HCT116 (cell line): Measurements from ENCODE around the gene CASZ1. TPM values are rescaled to one million over a fixed set of nuclear protein-coding genes. Genes with fewer than 3 reads are reported as not detected.
A peak's percentile ranks its signal among the peaks of the same experiment; 100 is the strongest.

Experiments
- ATAC-seq: fragments of 200-7000 bp; cut with Tn5 transposase; 2 replicates; pipeline ENCODE4 v1.9.1; 2020; ENCODE audit warnings: mild to moderate bottlenecking, moderate library complexity
- BruUV-seq: library from RNA; stranded (reverse); fragments of 400-500 nt; replicated peaks from 2 replicates; lab custom pipeline; 2021; lab: Mats Ljungman, UMichigan
- CTCF ChIA-PET: fragments of 300-600 bp; sonication (Branson Sonifier 250); formaldehyde crosslinking; loops from one replicate; lab custom pipeline; 2021; ENCODE audit warnings: antibody characterized with exemption; lab: Charles Lee
- POLR2A ChIA-PET: fragments of 300-600, 350-600 bp; sonication (Branson Sonifier 250); formaldehyde crosslinking; loops from one replicate; lab custom pipeline; 2021; ENCODE audit warnings: antibody characterized with exemption; lab: Charles Lee
- RAD21 ChIA-PET, 2 experiments: fragments of 300-600 bp; sonication (Branson Sonifier 250); formaldehyde crosslinking; loops; one replicate each; lab custom pipeline; 2023; ENCODE audit warnings: low total read pairs in 2 of 2; ENCODE audit not compliant: uncharacterized antibody in 2 of 2, unreplicated experiment in 2 of 2, low non-redundant PET in 1 of 2; lab: Charles Lee
- DNase-seq: peaks from one replicate; pipeline ENCODE4 v3.0.0-alpha.2; 2010; ENCODE audit warnings: low read depth, low spot score
- H2AFZ ChIP-seq: fragments of 200-600 bp; shearing (Covaris generic), sonication (generic); 2 replicates; pipeline ENCODE4 v1.6.1; 2017; ENCODE audit warnings: low read depth, mixed run types, mixed read lengths, antibody characterized with exemption, low read length; ENCODE audit not compliant: poor library complexity, severe bottlenecking
- H3K27ac ChIP-seq: 2 replicates; pipeline ENCODE4 v1.5.1; 2012; ENCODE audit warnings: low read depth, low read length
- H3K27me3 ChIP-seq: fragments of 200-600 bp; sonication (generic); 2 replicates; pipeline ENCODE4 v1.6.1; 2016; ENCODE audit warnings: mixed run types, low read length, mixed read lengths; ENCODE audit not compliant: insufficient read depth
- H3K36me3 ChIP-seq, 2 experiments: fragments of 200-500 bp in 1 of 2; fragments of 200-600 bp in 1 of 2; sonication (Bioruptor generic) in 1 of 2; sonication (generic) in 1 of 2; 2 replicates each; pipeline versions ENCODE4 v1.5.1 to v1.6.1; 2014 to 2016; ENCODE audit warnings: low read length in 2 of 2, inconsistent platforms in 1 of 2, mixed read lengths in 1 of 2, mixed run types in 1 of 2; ENCODE audit not compliant: insufficient read depth in 2 of 2, control insufficient read depth in 1 of 2
- H3K4me1 ChIP-seq, 2 experiments: fragments of 200-600 bp in 1 of 2; sonication (generic) in 1 of 2; 2 replicates each; pipeline versions ENCODE4 v1.5.1 to v1.6.1; 2012 to 2017; ENCODE audit warnings: low read length in 2 of 2, inconsistent platforms in 1 of 2, mild to moderate bottlenecking in 1 of 2, mixed read lengths in 1 of 2, mixed run types in 1 of 2, moderate library complexity in 1 of 2; ENCODE audit not compliant: insufficient read depth in 2 of 2, control insufficient read depth in 1 of 2
- H3K4me2 ChIP-seq: fragments of 200-600 bp; sonication (generic); 2 replicates; pipeline ENCODE4 v1.6.1; 2017; ENCODE audit warnings: mixed run types, low read length, mixed read lengths
- H3K4me3 ChIP-seq, 2 experiments: fragments of 200-600 bp in 1 of 2; sonication (generic) in 1 of 2; replicated peaks in 1 of 2; 2 replicates each; pipeline ENCODE4 v1.5.1; 2011 to 2016; ENCODE audit warnings: low read length in 2 of 2, control low read depth in 1 of 2, low read depth in 1 of 2, mild to moderate bottlenecking in 1 of 2, mixed read lengths in 1 of 2, mixed run types in 1 of 2
- H3K79me2 ChIP-seq: fragments of 200-600 bp; sonication (generic); 2 replicates; pipeline ENCODE4 v1.6.1; 2017; ENCODE audit warnings: mild to moderate bottlenecking, mixed run types, low read length, moderate library complexity, mixed read lengths; ENCODE audit not compliant: insufficient read depth
- H3K9ac ChIP-seq: fragments of 200-600 bp; sonication (generic); 2 replicates; pipeline ENCODE4 v1.6.1; 2016; ENCODE audit warnings: low read length, mixed read lengths
- H3K9me2 ChIP-seq: fragments of 200-600 bp; sonication (generic), shearing (Covaris generic); 2 replicates; pipeline ENCODE4 v1.6.1; 2017; ENCODE audit warnings: mixed run types, mild to moderate bottlenecking, moderate library complexity; ENCODE audit not compliant: insufficient read depth
- H3K9me3 ChIP-seq, 2 experiments: fragments of 200-500 bp in 1 of 2; fragments of 200-600 bp in 1 of 2; sonication (Bioruptor generic) in 1 of 2; sonication (generic) in 1 of 2; 2 replicates each; pipeline ENCODE4 v1.6.1; 2014 to 2017; ENCODE audit warnings: low read length in 2 of 2, mixed read lengths in 2 of 2, inconsistent platforms in 1 of 2, low read depth in 1 of 2, mild to moderate bottlenecking in 1 of 2, mixed run types in 1 of 2, moderate library complexity in 1 of 2; ENCODE audit not compliant: control insufficient read depth in 1 of 2, insufficient read depth in 1 of 2
- H4K20me1 ChIP-seq: fragments of 200-600 bp; sonication (generic), shearing (Covaris generic); 2 replicates; pipeline ENCODE4 v1.6.1; 2017; ENCODE audit warnings: mixed run types, mild to moderate bottlenecking, moderate library complexity; ENCODE audit not compliant: insufficient read depth
- ATF3 ChIP-seq: IDR thresholded peaks from 2 replicates; pipeline ENCODE4 v1.6.1; 2012
- CBX3 ChIP-seq: IDR thresholded peaks from 2 replicates; pipeline ENCODE4 v1.6.1; 2012; ENCODE audit warnings: low read depth
- CTCF ChIP-seq, 3 experiments: fragments of 200-600 bp in 1 of 3; sonication (generic) in 1 of 3; IDR thresholded peaks in 2 of 3; conservative IDR thresholded peaks in 1 of 3; 2 replicates each; pipeline ENCODE4 v1.5.1; 2012 to 2017; ENCODE audit warnings: low read depth in 2 of 3, low read length in 2 of 3, antibody characterized with exemption in 1 of 3, borderline replicate concordance in 1 of 3, control low read depth in 1 of 3, mild to moderate bottlenecking in 1 of 3, mixed read lengths in 1 of 3, mixed run types in 1 of 3, moderate library complexity in 1 of 3; ENCODE audit not compliant: insufficient read depth in 1 of 3
- EGR1 ChIP-seq: IDR thresholded peaks from 2 replicates; pipeline ENCODE4 v1.6.1; 2012; ENCODE audit warnings: low read depth
- ELF1 ChIP-seq: IDR thresholded peaks from 2 replicates; pipeline ENCODE4 v1.6.1; 2012; ENCODE audit warnings: low read depth, borderline replicate concordance
- EZH2phosphoT487 ChIP-seq: fragments of 200-600 bp; IDR thresholded peaks from 2 replicates; pipeline ENCODE4 v1.6.1; 2018; ENCODE audit warnings: antibody characterized with exemption, borderline replicate concordance
- FOSL1 ChIP-seq: IDR thresholded peaks from 2 replicates; pipeline ENCODE4 v1.6.1; 2012; ENCODE audit warnings: low read depth
- JUND ChIP-seq: IDR thresholded peaks from 2 replicates; pipeline ENCODE4 v1.6.1; 2012
- MAX ChIP-seq: IDR thresholded peaks from 2 replicates; pipeline ENCODE4 v1.6.1; 2012
- SP1 ChIP-seq: IDR thresholded peaks from 2 replicates; pipeline ENCODE4 v1.6.1; 2012; ENCODE audit warnings: low read depth
- SRF ChIP-seq: IDR thresholded peaks from 2 replicates; pipeline ENCODE4 v1.6.1; 2012; ENCODE audit warnings: low read depth
- YY1 ChIP-seq: IDR thresholded peaks from 2 replicates; pipeline ENCODE4 v1.6.1; 2011; ENCODE audit warnings: low read length, low read depth, moderate library complexity, mild to moderate bottlenecking; ENCODE audit not compliant: insufficient replicate concordance; ENCODE audit errors: extremely low read depth
- ZBTB33 ChIP-seq: IDR thresholded peaks from 2 replicates; pipeline ENCODE4 v1.6.1; 2011; ENCODE audit warnings: mild to moderate bottlenecking, low read length, moderate library complexity; ENCODE audit not compliant: insufficient replicate concordance; ENCODE audit errors: extremely low read depth
- ZNF274 ChIP-seq: fragments of 200-500 bp; sonication (Bioruptor generic); IDR thresholded peaks from 2 replicates; pipeline ENCODE4 v1.6.1; 2014; ENCODE audit warnings: mild to moderate bottlenecking, low read depth, low read length, inconsistent platforms
- intact Hi-C: fragments of 100-400 bp; cut with micrococcal nuclease; formaldehyde crosslinking; loops from 2 replicates; pipeline ENCODE4 v1.10.0; 2022
- total RNA-seq: library from RNA; stranded (reverse); gene quantifications from one replicate; pipeline ENCODE4 v1.2.1, GENCODE V29; 2021; ENCODE audit not compliant: unreplicated experiment

The CASZ1 gene
- total RNA-seq, 1 experiment from 2014 or later, result 7.7 TPM

- Histone ChIP-seq H4K20me1 (no peaks in the 10 kb centered on the region), H3K9me2 (no peaks in the 10 kb centered on the region), H3K4me1 (peaks cover 0 to 10% of the 10 kb centered on the region in 2 experiments; a peak in 1 of 4 replicates), H2AFZ (no peak overlapping the region), H3K27me3 (no peaks in the 10 kb centered on the region)
- no peak for DNase-seq
- intact Hi-C loops, result no loop called here
- RAD21 ChIA-PET, result no interaction called here
- TF ChIP-seq CTCF (IDR thresholded peaks at IDR 0.05 in 2 of 3, conservative IDR thresholded peaks at IDR 0.05 in 1 of 3; ENCODE audit: borderline replicate concordance in 1 of 3, insufficient read depth in 1 of 3, low read depth in 2 of 3, low read length in 2 of 3) (no peak), EZH2phosphoT487 (no peak), ATF3 (no peak), CBX3 (no peak), JUND (no peak), MAX (no peak; the same call in 1 of the 2 replicates), SP1 (no peak), ZNF274 (no peak), EGR1 (no peak), ELF1 (no peak), YY1 (no peak), ZBTB33 (no peak), SRF (no peak), FOSL1 (no peak)
- TF ChIP-seq, all 23 proteins: peak for 0
- BruUV-seq, result no TSS peak
- H3K79me2 ChIP-seq, result no peaks in the 10 kb centered on the region
- H3K4me3 ChIP-seq, result no peak overlapping the region
- ATAC-seq, result peak; percentile 96
- POLR2A ChIA-PET, result no interaction called here
- H3K4me2 ChIP-seq, result 0 out of 2 replicates have a peak overlapping the region, but pooled peaks have one; percentile 21
- H3K9me3 ChIP-seq, result no peaks in the 10 kb centered on the region
- no peaks in the 10 kb centered on the region for H3K36me3 ChIP-seq
- no peak overlapping the region for H3K9ac ChIP-seq
- H3K27ac ChIP-seq, result no peak overlapping the region
- CTCF ChIA-PET, result no interaction called here
Measured at GRCh38 chr1:10651793-10652192, 144.7 kb downstream of the CASZ1 start.
